OCI-LY1 (cell line): ENCODE data around the gene PSPN.

Source experiments
- H2AFZ ChIP-seq: fragments of 200-600 bp; sonication (generic), shearing (Covaris generic); 2 replicates; pipeline ENCODE4 v1.6.0; 2014; ENCODE audit warnings: antibody characterized with exemption, mild to moderate bottlenecking, low read length
- H3F3A ChIP-seq: fragments of 200-600 bp; sonication (generic), shearing (Covaris generic); 2 replicates; pipeline ENCODE4 v1.6.0; 2014; ENCODE audit warnings: mild to moderate bottlenecking, antibody characterized with exemption, low read length, moderate library complexity; ENCODE audit not compliant: insufficient read depth
- H3K27ac ChIP-seq: fragments of 200-600 bp; sonication (generic); 2 replicates; pipeline ENCODE4 v1.5.1; 2014; ENCODE audit warnings: low read length, mixed run types, mild to moderate bottlenecking, low read depth; ENCODE audit not compliant: poor library complexity, severe bottlenecking
- H3K27me3 ChIP-seq: fragments of 200-600 bp; sonication (generic); 2 replicates; pipeline ENCODE4 v1.6.0; 2014; ENCODE audit warnings: antibody characterized with exemption, mild to moderate bottlenecking, low read length, moderate library complexity; ENCODE audit not compliant: insufficient read depth
- H3K36me3 ChIP-seq: fragments of 200-600 bp; sonication (generic); 2 replicates; pipeline ENCODE4 v1.6.1; 2014; ENCODE audit warnings: mild to moderate bottlenecking, antibody characterized with exemption, low read length, moderate library complexity, mixed read lengths; ENCODE audit not compliant: insufficient read depth
- H3K4me1 ChIP-seq: fragments of 200-600 bp; sonication (generic); 2 replicates; pipeline ENCODE4 v1.5.1; 2014; ENCODE audit warnings: mild to moderate bottlenecking, low read length, moderate library complexity; ENCODE audit not compliant: insufficient read depth, severe bottlenecking
- H3K4me2 ChIP-seq: fragments of 200-600 bp; sonication (generic), shearing (Covaris generic); 2 replicates; pipeline ENCODE4 v1.6.1; 2014; ENCODE audit warnings: low read length
- H3K4me3 ChIP-seq: fragments of 200-600 bp; sonication (generic); 2 replicates; pipeline ENCODE4 v1.5.1; 2014; ENCODE audit warnings: low read length, low read depth, mild to moderate bottlenecking, mixed read lengths; ENCODE audit not compliant: poor library complexity, severe bottlenecking
- H3K79me2 ChIP-seq: fragments of 200-600 bp; shearing (Covaris generic); 2 replicates; pipeline ENCODE4 v1.6.1; 2016; ENCODE audit warnings: mixed run types, low read length, mixed read lengths; ENCODE audit not compliant: insufficient read depth
- H3K9ac ChIP-seq: fragments of 200-600 bp; sonication (generic), shearing (Covaris generic); 2 replicates; pipeline ENCODE4 v1.6.1; 2014; ENCODE audit warnings: mild to moderate bottlenecking, low read length, mixed read lengths
- H3K9me2 ChIP-seq: fragments of 200-600 bp; sonication (generic), shearing (Covaris generic); 2 replicates; pipeline ENCODE4 v1.6.1; 2014; ENCODE audit warnings: low read depth, mild to moderate bottlenecking, low read length, mixed read lengths
- H3K9me3 ChIP-seq: fragments of 200-600 bp; shearing (Covaris generic); 2 replicates; pipeline ENCODE4 v1.6.1; 2014; ENCODE audit warnings: low read length, mixed read lengths
- H4K20me1 ChIP-seq: fragments of 200-600 bp; sonication (generic), shearing (Covaris generic); 2 replicates; pipeline ENCODE4 v1.6.0; 2016; ENCODE audit warnings: mild to moderate bottlenecking, low read length; ENCODE audit not compliant: insufficient read depth
- EZH2 ChIP-seq: fragments of 200-600 bp; sonication (generic), shearing (Covaris generic); IDR thresholded peaks from 2 replicates; pipeline ENCODE4 v1.8.0; 2017; ENCODE audit warnings: borderline replicate concordance, mixed run types, mild to moderate bottlenecking, antibody characterized with exemption, low read length, moderate library complexity, mixed read lengths
- TF ChIP-seq, protein P1 (sequence below): fragments of 200-600 bp; sonication (generic), shearing (Covaris generic); IDR thresholded peaks from 2 replicates; pipeline ENCODE4 v1.5.1; 2017; ENCODE audit warnings: mild to moderate bottlenecking, antibody characterized with exemption, low read length, moderate library complexity, mixed read lengths

Gene PSPN

DNA sequence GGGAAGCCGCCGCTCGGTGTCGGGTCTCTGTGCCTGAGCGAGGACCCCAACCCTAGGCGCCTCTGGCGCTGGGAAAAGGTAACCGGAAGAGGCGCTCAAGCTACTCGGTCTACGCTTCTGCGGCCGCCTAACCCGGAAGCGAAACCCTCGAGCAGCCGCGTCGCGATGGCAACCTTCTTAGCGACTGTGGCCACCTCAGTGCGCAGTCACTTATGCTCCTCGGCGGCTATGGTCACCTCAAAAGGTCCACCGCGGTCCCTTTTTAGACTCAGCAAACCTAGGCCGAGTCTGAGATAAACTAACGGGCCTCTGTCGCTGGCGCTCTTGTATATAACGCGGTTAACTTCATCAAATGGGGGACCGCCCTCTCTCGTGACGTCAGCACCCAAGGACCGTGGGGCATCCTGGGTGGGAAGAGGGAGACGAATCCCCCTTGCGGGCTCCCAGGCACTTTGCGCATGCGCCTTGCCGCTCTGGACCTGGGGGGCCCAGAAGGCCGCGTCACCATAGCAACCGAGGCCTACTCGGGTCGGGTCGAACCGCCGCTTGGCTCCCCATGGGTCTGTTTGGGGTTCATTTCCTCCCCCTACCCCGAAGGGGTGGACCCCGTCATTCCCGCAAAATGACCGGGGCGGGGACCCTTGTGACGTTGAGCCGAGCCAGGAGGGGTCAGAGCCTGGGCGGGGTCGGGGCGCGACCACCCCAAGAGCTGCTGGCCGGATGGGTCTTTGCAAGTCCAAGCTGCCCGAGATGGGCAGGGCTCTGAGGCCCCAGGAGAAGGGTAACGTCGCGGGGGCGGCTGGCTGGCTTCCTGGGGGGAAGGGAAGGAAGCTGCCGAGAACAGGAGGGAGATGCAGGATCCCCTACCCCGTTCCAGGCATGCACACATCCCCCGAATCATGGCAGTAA, 17.6 kb upstream of the PSPN start, which contains the start of gene GTF2F1:
TSS of gene GTF2F1 (minus strand) at position 91 of the 909 bp plus-strand sequence. CDS start 169 bp downstream, outside the sequence.
- peak within 1 kb of the TSS; percentile 93 for H3K9ac ChIP-seq
- no peaks in the 10 kb centered on the region for H3K9me3 ChIP-seq
- peak within 1 kb of the TSS; percentile 95 for H3K4me3 ChIP-seq
- H3K36me3 ChIP-seq: peaks cover 24% of the 10 kb centered on the region
- H2AFZ ChIP-seq: peak within 1 kb of the TSS; percentile 24; the same call in 1 of the 2 replicates
- H3K4me1 ChIP-seq: peaks cover 16% of the 10 kb centered on the region
- H3K79me2 ChIP-seq: peaks cover 5% of the 10 kb centered on the region; the same call in 1 of the 2 replicates
- H3K27ac ChIP-seq: peak within 1 kb of the TSS; percentile 36
- no peaks in the 10 kb centered on the region for H4K20me1 ChIP-seq
- TF ChIP-seq, protein P1, sequence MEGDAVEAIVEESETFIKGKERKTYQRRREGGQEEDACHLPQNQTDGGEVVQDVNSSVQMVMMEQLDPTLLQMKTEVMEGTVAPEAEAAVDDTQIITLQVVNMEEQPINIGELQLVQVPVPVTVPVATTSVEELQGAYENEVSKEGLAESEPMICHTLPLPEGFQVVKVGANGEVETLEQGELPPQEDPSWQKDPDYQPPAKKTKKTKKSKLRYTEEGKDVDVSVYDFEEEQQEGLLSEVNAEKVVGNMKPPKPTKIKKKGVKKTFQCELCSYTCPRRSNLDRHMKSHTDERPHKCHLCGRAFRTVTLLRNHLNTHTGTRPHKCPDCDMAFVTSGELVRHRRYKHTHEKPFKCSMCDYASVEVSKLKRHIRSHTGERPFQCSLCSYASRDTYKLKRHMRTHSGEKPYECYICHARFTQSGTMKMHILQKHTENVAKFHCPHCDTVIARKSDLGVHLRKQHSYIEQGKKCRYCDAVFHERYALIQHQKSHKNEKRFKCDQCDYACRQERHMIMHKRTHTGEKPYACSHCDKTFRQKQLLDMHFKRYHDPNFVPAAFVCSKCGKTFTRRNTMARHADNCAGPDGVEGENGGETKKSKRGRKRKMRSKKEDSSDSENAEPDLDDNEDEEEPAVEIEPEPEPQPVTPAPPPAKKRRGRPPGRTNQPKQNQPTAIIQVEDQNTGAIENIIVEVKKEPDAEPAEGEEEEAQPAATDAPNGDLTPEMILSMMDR: 0 out of 2 replicates have a peak, but pooled peaks have one; percentile 5
- TF ChIP-seq EZH2: no peak
- no peaks in the 10 kb centered on the region for H3K9me2 ChIP-seq
- H3K4me2 ChIP-seq: peak within 1 kb of the TSS; percentile 98
- H3F3A ChIP-seq: no peaks in the 10 kb centered on the region; the same call in 1 of the 2 replicates
- H3K27me3 ChIP-seq: no peaks in the 10 kb centered on the region

DNA sequence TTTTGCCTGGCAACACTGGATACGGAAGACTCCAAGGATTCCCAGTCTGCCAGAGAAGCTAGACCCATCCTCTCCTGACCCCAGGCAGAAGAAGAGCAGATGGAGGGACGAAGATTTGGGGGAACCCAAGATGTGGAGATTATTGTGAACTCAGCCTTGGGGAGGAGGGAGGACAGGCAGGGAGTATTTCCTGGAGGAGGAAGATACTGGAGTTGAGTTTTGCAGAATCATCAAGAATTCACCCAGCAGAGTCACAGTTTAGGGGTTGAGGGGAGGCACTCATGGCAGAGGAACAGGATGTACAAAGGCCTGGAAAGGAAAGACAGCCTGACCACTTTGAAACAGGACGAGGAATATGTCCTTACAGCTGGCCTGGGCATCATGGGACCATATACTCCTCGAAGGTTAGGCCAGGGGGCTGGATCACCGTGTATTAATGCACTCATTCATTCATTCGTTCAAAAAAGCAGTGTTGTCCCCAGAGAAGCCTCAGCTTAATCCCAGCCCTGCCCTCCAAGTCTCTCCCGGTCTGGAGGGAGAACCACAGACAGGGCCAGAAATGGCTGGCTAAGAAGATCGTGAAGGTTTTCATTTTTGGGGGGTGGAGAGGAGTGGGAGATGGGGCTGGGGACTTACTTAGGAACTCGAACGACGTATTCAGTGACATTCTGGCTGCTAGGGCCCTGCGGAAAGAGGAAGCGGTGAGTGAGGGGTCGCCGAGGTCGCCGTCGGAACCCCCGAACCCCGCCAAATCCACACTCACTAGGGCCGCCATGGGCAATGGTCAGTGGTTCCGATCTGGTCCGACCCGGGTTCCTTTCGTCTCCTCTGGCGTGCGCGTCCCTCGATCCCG, 16.7 kb upstream of the PSPN start:
- H3K9me3 ChIP-seq: no peaks in the 10 kb centered on the region
- H3K9ac ChIP-seq: peak overlapping the region; percentile 93
- no peaks in the 10 kb centered on the region; the same call in 1 of the 2 replicates for H3F3A ChIP-seq
- H3K4me2 ChIP-seq: peak overlapping the region; percentile 98
- H3K27me3 ChIP-seq: no peaks in the 10 kb centered on the region
- peaks cover 5% of the 10 kb centered on the region; the same call in 1 of the 2 replicates for H3K79me2 ChIP-seq
- H3K4me1 ChIP-seq: peaks cover 16% of the 10 kb centered on the region
- no peaks in the 10 kb centered on the region for H4K20me1 ChIP-seq
- TF ChIP-seq, protein P1: no peak
- TF ChIP-seq EZH2: no peak
- 0 out of 2 replicates have a peak overlapping the region, but pooled peaks have one; percentile 24 for H2AFZ ChIP-seq
- peak overlapping the region; percentile 95 for H3K4me3 ChIP-seq
- H3K27ac ChIP-seq: peak overlapping the region; percentile 36
- H3K9me2 ChIP-seq: no peaks in the 10 kb centered on the region
- peaks cover 32% of the 10 kb centered on the region for H3K36me3 ChIP-seq

DNA sequence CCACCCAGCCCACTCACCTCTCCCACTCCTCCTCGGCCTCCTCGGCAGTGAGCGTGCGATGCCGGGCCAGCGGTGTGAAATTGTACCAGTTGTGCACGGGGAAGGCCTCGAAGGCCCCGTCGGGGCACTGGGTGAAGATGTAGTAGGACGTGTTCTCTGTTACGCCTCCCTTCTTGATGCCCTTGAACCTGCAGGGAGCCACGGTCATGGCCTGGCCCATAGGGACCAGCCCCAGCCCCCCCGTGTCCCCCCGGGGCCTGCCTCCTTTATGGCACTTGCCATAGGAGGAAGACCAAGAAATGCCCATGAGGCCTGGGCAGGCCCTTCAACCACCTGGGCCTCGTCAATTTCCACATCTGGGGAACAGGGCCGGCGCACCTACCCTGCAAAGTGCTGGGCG, 11.6 kb upstream of the PSPN start:
- Histone ChIP-seq H3K9me2 (no peaks in the 10 kb centered on the region), H3K9me3 (no peaks in the 10 kb centered on the region), H3K27me3 (no peaks in the 10 kb centered on the region), H2AFZ (no peak overlapping the region), H3K27ac (no peak overlapping the region), H3K4me2 (no peak overlapping the region), H3F3A (no peaks in the 10 kb centered on the region), H3K36me3 (peaks cover 66% of the 10 kb centered on the region), H3K9ac (no peak overlapping the region), H3K4me1 (peaks cover 7% of the 10 kb centered on the region), H3K4me3 (no peak overlapping the region), H3K79me2 (peaks cover 2% of the 10 kb centered on the region; the same call in 1 of the 2 replicates), H4K20me1 (no peaks in the 10 kb centered on the region)
- TF ChIP-seq EZH2: no peak
- TF ChIP-seq, protein P1: no peak
